Activated CD4-positive, CD25-positive, alpha-beta regulatory T cell (primary cell): ENCODE measurements around the gene CDKN1C.
"Not testable (repeated sequence)": the region's sequence is repeated elsewhere in the genome, so short reads cannot be mapped to it uniquely, and the experiment has no call there.

Experiments
- DNase-seq, 4 experiments: peaks; one replicate each; lab custom pipeline; 2025; lab: John Stamatoyannopoulos, UW

Gene CDKN1C

DNA sequence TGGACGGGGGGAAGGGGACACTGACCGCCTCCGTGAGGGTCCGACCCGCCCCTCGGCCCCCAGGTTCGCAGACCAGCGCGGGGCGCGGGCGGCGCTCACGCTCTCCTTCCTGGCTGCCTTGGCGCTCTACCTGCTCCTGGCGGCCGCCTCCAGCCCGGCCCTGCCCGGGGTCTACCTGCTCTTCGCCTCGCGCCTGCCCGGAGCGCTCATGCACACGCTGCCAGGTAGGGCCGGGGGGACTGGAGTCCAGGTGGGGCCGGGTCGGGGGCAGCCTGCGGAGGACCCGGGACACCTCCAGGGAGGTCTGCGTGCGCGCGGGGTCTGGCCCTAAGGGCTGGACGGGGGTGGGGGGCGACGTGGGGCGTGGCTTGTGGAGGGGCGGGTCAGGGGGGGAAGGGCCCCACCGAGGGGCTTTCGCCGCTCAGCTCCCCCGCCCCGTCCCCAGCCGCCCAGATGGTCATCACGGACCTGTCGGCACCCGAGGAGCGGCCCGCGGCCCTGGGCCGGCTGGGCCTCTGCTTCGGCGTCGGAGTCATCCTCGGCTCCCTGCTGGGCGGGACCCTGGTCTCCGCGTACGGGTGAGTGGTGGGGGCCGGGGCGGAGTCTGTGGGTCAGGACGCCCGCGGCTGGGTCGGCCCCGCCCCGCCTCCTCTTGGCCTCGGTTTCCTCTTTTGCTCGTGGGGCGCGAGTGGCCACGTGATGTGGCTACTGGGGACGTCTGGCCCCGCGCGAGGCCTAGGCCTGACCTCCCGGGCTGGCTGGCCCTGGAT, 23.7 kb upstream of the CDKN1C start:
- DNase-seq: no peak

DNA sequence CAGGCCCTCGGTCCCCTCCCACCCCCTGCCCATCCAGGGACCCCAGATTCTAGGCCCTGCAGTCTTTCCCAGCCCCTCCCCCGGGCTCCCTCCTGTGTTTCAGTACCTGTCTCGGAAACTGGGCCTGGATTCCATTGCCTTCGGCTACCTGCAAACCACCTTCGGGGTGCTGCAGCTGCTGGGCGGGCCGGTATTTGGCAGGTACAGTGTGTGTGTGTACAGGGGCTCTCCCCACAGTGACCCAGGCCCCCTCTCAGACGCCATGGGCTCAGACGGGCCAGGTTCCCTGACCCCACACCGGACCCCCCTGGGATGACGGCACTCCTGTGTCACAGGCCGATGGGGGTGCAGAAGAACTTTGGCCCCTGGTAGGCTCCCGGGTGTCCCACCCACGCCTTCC, 22.6 kb upstream of the CDKN1C start:
- DNase-seq: no peak

DNA sequence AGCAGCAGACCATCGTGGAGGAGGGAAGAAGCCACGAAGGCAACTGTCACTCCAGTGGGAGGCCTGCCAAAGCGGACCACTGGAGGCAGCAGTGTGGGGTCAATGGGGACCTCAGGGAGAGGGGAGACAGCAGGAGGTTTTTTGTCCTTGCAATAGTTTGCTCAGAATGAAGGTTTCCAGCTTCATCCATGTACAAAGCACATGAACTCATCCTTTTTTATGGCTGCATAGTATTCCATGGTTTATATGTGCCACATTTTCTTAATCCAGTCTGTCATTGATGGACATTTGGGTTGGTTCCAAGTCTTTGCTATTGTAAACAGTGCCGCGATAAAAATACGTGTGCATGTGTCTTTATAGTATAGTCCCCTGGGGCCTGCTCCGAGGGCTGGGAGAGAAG, 19.7 kb upstream of the CDKN1C start:
- DNase-seq: not testable (repeated sequence)

DNA sequence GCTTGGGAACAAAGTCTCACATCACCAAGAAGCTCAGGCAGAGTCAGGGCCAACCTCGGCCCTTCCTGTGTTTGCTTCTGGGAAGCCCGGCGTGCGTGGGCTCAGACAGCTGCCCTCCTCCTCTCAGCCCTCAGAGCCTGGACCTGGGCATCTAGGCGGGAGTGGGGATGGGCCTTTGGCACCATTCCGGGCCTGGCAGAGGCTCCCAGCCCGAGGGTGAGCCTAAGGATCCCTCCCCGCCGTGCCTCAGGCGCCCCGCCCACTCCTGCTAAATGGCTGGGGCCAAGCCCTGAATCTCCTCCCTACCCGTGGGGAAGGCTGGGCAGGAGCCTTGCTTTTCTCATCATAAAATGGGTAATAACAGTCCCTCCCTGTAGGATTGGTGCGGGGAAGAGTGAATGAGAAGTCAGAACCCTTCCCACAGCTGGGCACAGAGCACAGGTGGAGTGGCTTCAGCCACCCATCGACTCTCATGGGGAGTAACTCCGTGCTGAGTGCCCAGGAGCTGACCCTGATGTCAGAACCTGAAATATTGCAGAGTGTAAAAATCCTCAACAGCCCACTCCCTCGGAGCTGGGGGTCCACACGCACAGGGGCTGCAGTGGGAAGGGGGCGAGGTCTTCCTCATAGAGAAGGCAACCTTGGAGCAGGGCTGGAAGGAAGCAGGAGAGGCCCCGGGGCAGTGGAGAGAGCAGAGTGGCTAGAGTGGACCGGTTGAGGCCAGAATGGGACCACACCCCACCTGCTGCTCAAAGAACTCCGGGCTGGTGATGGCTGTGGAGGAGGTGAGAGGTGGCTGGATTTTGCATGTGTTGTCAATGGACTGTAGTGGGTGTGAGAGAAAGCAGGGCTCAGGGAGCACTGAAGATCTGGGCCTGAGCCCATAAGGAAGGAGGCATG, 18.8 kb upstream of the CDKN1C start:
- DNase-seq: no peak

DNA sequence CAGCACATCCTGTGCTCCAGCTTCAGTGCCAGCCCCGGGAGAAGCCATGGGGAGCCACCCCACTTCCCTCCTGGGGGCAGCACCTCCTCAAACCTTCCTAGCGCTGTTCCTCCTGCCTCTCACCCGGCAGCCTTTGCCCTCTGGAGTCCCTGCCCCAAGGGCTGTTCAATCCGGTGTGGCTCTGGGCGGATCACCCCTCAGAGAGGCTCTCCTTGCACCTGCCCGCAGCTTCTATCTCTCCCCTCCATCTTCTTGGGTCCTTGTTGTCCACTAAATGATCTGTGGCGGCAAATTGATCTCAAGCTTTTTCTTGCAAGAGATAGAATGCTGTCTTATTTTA, 18.1 kb upstream of the CDKN1C start:
- DNase-seq: no peak

DNA sequence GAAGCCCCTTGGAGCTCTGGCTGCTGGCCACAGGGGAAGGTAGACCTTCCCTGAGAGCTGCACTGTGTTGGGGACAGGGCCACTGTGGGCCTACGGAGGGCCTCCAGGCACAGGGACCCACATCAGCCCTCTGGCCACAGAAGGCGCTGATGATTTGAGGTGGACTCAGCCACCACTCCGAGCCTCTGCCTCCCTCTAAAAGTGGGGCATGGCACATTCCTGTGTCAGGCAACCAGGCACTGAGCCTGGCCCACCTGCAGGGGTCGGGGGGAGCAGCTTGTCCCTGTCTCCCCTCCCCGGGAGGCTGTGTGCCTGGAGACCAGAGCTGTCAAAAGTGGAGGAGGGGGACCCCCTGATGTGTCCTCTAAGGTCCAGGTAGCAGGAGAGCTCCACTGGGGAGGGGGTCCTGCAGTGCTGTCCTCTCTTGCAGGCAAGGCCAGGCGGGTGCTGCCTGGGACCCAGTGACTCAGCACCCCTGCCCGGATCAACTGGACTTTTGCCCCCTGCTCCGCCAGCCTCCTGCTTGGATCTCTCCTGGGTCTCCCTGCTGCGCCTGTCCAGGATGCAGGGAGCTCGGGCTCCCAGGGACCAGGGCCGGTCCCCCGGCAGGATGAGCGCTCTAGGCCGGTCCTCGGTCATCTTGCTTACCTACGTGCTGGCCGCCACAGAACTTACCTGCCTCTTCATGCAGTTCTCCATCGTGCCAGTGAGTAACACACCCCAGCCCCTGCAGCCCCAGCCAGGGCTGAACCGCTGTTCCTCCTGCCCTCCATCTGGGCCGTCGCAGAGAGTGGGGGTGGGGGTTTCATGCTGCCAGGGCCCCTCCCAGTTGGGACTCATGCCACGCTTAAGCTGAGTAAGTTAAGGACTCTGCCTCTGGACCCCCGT, 17.5 kb upstream of the CDKN1C start:
- DNase-seq: no peak

DNA sequence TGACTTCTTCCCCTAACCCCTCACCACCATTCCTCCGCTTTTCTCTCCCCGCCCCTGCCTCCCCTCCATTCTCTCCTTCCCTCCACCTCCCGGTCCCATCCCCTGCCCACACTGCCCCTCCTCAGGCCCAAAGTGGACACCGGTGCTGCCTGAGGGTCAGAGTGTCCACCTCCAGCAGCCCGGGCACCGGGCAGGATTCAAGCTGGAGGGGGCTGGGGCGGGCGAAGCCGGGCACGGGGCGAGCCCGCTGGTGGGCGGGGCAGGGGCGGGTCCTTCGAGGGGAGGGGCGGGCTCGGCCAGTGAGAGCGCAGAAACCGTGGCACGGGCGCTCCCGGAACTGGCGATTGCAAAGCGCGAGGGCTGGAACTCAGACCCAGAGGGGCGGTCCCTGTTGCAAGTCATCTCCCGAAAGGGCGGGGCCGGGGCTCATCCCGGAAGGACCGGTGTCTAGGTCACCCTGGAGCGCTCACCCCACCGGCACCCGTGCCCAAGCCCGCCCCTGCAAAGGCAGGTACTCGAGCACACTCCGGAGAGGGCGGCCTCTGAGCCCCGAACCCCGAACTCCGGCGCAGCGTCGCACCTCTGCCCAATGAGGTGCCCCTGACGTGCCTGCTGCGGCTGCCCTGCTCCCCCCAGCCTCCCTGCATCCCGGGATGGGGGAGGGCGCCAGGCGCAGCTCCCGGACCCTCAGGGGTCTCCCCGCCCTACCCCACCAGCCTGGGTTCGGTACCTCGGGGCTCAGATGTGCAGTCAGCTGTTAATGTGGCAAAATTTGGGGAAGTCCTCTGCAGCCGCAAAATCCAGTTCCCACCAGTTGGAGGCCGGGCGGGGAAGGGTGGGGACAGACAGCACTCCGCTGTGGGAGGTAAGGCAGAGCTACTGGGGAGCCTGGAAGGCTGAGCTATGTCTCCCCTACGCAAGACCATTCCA, 16.5 kb upstream of the CDKN1C start:
- DNase-seq: peak; percentile 76 to 83 (median 80)

DNA sequence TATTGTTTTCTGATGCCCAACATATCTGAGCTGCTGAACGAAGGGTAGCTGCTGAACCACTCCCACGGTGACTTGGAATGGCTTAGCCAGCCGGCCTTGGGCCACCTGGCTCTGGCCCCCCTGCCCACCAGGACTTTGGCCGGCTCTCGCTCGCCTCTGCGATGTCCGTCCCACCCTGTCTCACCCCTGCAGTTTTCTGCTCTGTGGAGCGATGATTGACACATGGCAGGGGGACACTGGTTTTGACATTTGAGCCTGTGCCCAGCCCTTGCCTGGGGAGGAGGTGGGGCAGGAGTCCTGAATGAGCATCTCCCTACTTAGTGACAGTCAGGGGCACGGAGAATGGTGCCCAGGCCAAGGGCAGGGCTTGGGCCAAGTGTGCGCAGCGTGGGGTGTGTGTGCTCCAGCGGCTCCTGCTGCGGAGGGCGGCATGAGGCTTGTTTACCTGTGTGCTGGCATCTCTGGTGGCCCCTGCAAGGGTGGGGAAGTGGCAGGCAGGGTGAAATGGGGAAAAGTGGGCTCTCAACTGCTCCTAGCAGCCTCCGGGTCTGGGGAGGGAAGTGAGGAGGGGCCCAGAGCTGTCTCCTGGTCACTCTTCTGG, 15.7 kb upstream of the CDKN1C start:
- DNase-seq: no peak

DNA sequence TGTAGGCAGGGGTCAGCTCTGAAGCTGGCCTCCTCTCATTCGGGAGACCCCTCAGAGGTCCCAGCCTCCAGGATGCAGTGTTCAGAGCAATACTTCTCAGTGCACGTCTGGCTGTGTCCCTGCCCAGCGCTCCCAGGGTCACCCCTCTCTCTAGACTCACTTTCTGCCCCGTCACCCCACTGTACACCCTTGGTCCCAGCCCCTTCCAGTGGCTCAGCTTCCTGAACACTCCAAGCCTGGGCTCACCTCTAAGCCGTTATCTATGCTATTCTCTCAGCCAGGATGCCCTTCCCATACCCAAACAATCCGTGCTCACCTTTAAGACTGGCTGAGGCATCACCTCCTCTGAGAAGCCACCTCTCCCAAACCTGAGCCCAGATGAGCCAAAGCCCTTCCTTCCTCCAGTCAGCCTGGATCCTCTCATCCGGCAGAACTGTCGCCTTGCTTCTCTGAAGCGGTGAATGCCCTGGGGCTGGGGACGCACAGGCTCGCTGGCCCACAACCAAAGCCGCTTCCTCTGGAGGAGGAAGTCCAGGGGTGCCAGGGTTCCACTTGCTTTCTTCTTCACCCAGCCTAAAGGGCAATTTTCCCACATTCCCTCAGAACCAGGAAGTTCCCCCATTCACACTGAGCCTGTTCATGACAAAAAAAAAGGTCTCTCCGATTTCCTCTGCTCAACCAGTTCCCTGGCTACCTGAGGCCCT, 13.7 kb upstream of the CDKN1C start:
- DNase-seq: no peak

DNA sequence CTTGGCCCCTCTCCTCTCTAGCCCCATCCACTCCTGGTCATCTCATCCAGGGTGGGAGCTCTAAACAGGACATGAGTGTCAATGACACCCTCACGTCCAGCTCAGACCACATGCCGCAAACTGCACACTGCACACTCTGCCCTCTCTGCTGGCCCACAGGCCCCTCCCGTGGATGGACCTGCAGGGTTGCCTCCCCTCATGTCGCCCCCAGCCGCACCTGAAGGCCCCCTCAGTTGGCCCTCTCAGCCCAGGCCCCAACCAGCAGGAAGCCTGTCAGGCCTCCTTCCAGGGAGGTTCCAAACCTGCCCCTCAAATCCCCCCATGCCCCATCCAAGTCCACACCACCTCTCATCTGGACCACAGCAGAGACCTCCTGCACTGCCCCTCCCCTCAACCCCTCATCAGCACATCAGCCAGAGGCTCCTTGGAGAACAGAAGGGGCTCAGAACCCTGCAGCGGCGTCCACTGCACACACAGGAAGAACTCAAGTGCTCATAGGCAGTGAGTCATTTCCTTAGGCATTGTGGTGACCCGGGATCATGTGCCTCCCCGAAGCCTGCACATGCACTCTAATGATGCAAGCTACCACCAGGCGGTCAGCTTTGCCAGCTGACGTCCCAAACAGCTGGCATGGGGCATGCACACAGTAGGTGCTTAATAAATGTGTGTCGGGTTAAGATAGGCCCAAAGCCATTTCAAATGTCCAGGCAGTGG, 12.9 kb upstream of the CDKN1C start:
- DNase-seq: peak in 1 of 4 experiments; percentile 25

DNA sequence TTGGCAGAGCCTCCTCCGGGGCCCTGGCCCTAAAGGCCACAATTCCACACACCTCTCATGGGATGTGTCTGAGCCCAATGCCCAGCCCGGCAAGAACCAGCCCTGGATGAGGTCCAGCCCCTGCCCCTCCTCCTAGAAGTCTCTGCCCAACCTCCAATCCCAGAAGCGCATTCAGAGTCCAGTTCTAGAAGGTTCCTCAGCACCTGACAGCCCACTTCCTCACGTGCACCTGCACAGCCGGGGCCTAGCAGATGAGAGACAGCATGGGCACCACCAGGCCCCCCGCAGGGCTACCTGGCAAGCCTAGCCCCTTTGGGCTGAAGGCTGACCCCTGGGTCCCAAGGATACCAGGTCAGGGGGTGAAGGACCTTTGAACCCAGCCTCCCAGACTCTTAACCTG, 11.5 kb upstream of the CDKN1C start:
- no peak for DNase-seq

DNA sequence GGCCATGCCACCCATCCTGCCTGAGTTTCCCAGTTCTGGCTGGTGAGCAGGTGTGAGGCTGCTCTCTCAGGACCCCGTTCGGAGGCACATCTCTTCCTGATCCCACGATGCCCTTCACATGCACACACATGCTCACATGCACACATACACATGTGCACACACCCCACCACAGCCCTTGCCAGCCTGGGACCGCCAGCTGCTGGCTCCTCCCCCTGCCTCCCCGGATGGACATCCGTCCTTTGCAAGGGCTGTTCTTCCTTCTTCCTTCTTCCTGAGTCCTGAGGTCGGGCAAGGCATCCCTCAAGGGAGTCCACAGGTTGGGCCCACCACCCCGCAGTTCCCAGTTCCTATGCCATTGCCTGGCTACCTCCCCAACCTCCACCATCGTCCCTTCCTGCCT, 10.5 kb upstream of the CDKN1C start:
- no peak for DNase-seq

DNA sequence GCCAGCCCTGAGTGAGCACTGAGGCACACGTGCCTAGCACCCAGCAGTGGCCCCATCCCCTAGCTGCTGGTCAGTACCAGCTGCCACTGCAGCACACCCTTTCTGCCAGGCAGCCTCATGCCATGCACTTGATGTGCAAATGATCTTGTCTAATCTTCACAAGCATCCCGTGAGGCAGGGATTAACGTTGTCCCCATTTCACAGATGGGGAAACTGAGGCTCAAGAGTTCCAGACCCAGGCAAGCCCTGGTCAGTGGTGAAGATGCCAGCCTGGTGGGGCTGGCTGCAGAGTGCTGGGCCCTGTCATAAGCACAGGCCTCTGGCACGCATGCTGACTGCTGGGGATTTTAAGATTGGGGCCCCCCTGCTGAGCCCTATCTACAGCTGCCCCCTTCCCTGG, 8.4 kb upstream of the CDKN1C start:
- DNase-seq: no peak

DNA sequence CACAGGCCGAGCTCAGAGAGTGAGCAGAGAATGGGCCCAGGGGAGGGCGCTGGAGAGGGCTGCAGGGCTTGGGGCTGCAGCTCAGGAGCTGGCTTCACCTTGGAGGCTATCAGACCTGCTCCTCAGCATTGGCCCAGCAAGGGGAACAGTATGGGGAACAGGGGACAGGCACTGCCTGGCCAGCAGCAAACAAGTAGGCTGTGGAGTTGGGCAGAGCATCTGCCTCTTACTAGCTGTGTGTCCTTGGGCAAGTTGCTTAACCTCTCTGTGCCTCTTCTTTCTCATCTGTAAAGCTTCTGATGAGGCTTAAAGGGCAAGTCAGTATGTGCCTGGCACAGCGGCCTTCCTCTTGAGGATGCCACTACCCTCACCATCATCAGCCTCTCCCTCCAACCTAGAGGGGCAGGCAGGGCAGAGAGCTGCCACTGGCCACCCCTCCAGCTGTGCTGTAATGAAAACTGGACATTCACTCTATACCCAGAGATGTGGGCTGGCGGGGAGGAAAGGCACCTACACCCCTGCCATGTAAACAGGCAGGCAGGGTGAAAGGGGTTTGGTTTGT, 7.5 kb upstream of the CDKN1C start:
- no peak for DNase-seq

DNA sequence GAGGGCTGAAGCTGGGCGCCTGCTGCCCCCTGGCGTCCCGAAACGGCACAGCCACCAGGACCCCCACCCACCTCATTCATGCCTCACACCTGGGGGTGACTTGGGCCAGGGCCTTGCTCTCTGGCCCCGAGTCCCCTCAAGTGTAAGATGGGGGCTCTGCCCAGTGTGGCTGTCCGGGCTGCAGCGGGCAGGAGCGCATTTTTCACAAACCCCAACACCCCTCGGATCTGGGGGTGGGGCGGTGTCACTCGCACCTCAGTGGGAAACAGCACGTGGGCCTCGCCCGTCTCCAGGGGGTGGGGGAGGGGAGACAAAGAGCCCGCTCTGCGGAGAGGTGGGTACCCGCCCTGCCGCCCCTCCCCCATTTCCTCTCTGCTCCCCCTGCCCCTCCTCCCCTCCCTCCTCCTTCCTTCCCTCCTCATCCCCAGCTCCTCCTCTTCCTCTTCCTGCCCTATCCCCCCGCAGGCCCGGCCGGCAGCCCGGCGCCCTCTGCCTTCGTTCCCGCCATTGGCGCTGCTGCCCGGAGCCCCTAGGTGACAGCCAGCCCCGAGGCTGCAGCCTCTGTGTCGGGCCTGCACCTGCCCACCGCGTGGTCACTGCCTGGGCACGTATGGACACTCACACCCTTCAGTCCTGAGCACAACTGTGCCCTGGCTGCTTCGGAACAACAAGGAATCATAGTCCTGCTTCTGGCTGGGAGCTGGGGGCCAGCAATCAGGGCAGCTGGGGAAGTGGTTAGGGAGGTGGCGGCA, 6.8 kb upstream of the CDKN1C start:
- peak in 3 of 4 experiments; percentile 32 to 52 (median 41) for DNase-seq

DNA sequence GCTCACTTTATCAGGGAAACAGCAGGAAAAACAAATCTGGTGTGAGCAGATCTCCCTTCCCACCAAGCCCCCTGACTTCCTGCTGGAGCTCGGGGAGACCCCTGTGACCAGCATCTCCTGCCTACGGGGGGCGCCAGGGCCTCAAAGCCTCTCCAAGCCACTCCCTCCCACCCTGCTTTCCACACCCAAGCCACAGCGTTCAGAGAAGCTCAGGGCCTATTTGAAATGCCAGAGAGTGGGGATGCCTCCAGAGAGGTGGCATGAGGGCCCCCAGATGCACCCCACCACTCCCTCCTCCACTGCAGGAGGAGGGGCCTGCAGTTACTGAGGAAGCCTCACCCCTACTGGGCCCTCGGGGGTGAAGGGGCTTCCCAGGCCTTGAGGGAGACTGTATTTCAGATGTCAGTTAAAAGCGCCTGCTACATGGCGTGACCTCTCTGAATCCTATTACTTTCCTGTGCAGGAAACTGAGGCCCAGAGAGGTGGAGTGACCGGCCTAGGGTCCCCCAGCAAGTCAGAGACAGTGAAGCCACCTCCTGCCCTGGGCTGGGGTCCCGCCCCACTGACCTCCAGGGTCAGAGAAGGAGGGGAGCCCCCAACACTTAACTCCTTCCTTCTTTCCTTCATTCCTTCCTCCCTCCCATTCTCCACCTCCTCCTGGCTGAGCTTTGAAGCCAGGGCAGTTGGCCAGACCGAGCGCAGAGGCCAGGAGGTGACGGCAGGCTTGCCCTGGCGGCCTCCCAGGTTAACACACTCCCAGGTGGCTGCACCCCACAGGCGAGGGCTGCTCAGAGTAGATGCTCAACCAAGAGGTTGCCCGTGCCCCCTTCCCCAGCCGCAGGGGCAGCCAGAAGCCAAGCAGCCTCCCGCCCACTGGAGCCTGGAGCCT, 6.0 kb upstream of the CDKN1C start:
- DNase-seq: peak in 1 of 4 experiments; percentile 29
